Esophagus squamous epithelium (tissue), 5 donors: ENCODE results near the gene APBA2. TPM values are rescaled to one million over a fixed set of nuclear protein-coding genes. Genes with fewer than 3 reads are reported as not detected.

Experiments
- DNase-seq: peaks from one replicate; lab custom pipeline; 2025; lab: John Stamatoyannopoulos, UW
- H3K27ac ChIP-seq, 4 donors: fragments of 200-600 bp; sonication (generic); one replicate each; pipeline ENCODE4 v1.5.1; 2016 to 2019; ENCODE audit warnings: mild to moderate bottlenecking in 1 of 4
- H3K27me3 ChIP-seq, 4 donors: fragments of 200-600 bp; sonication (generic); 1 replicate in 3 of 4; 2 replicates in 1 of 4; pipeline versions ENCODE4 v1.5.1 to v1.6.0; 2017 to 2021; ENCODE audit warnings: antibody characterized with exemption in 1 of 4
- H3K36me3 ChIP-seq, 3 donors: fragments of 200-600 bp; sonication (generic); one replicate each; pipeline ENCODE4 v1.5.1; 2016 to 2019
- H3K4me1 ChIP-seq, 3 donors: fragments of 200-600 bp; sonication (generic); one replicate each; pipeline ENCODE4 v1.5.1; 2017 to 2019
- H3K4me3 ChIP-seq, 4 donors: fragments of 200-600 bp; sonication (generic); 1 replicate in 3 of 4; 2 replicates in 1 of 4; pipeline ENCODE4 v1.5.1; 2016 to 2019; ENCODE audit warnings: mild to moderate bottlenecking in 2 of 4, moderate library complexity in 1 of 4
- H3K9me3 ChIP-seq, 3 donors: fragments of 200-600 bp; sonication (generic); one replicate each; pipeline ENCODE4 v1.5.1; 2016 to 2019
- POLR2A ChIP-seq, 4 donors: fragments of 450-650 bp; IDR thresholded peaks; one replicate each; pipeline ENCODE4 v1.6.1; 2017; ENCODE audit warnings: antibody characterized with exemption in 4 of 4, mild to moderate bottlenecking in 4 of 4, moderate library complexity in 3 of 4
- WGBS, 2 donors: methylation state at CpG; one replicate each; pipeline ENCODE4 v1.1.5; 2018; 5-methylcytosine and 5-hydroxymethylcytosine counted together
- intact Hi-C: fragments of 100-400 bp; cut with DNase I; formaldehyde crosslinking; loops from one replicate; pipeline ENCODE4 v1.15.0; 2022
- total RNA-seq, 4 donors: library from RNA; depleted of rRNA; stranded (reverse); fragments of >200 nt; gene quantifications; one replicate each; pipeline ENCODE4 v1.1.0, GENCODE V29; 2016
- TF ChIP-seq, protein P1 (sequence below), 6 experiments: fragments of 450-650 bp in 4 of 6; fragments of 200-600 bp in 2 of 6; sonication (generic) in 2 of 6; IDR thresholded peaks; one replicate each; pipeline ENCODE4 v1.5.1; 2016 to 2019; ENCODE audit warnings: antibody characterized with exemption in 6 of 6, mild to moderate bottlenecking in 4 of 6, moderate library complexity in 4 of 6
- donor health status: DM: yes; HTN: yes; CAD: no.

APBA2 gene
- total RNA-seq, 4 donors from 2014 or later = 0.82 to 9.9 (median 1.6) TPM

GRCh38 chr15:29088666-29089065 lies 202.9 kb downstream of the APBA2 start:
- no peak for TF ChIP-seq POLR2A (IDR thresholded peaks at IDR 0.05)
- TF ChIP-seq, protein P1, sequence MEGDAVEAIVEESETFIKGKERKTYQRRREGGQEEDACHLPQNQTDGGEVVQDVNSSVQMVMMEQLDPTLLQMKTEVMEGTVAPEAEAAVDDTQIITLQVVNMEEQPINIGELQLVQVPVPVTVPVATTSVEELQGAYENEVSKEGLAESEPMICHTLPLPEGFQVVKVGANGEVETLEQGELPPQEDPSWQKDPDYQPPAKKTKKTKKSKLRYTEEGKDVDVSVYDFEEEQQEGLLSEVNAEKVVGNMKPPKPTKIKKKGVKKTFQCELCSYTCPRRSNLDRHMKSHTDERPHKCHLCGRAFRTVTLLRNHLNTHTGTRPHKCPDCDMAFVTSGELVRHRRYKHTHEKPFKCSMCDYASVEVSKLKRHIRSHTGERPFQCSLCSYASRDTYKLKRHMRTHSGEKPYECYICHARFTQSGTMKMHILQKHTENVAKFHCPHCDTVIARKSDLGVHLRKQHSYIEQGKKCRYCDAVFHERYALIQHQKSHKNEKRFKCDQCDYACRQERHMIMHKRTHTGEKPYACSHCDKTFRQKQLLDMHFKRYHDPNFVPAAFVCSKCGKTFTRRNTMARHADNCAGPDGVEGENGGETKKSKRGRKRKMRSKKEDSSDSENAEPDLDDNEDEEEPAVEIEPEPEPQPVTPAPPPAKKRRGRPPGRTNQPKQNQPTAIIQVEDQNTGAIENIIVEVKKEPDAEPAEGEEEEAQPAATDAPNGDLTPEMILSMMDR (IDR thresholded peaks at IDR 0.05) = no peak
- no peak overlapping the region for H3K27ac ChIP-seq
- intact Hi-C loops = no loop called here
- no peaks in the 10 kb centered on the region for H3K9me3 ChIP-seq
- DNase-seq = no peak
- H3K4me3 ChIP-seq = no peak overlapping the region
- no peaks in the 10 kb centered on the region for H3K4me1 ChIP-seq
- 85% methylated on average over 5 of the region's 5 CpGs for WGBS, 2 donors
- H3K27me3 ChIP-seq = no peaks in the 10 kb centered on the region
- H3K36me3 ChIP-seq = no peaks in the 10 kb centered on the region

DNA sequence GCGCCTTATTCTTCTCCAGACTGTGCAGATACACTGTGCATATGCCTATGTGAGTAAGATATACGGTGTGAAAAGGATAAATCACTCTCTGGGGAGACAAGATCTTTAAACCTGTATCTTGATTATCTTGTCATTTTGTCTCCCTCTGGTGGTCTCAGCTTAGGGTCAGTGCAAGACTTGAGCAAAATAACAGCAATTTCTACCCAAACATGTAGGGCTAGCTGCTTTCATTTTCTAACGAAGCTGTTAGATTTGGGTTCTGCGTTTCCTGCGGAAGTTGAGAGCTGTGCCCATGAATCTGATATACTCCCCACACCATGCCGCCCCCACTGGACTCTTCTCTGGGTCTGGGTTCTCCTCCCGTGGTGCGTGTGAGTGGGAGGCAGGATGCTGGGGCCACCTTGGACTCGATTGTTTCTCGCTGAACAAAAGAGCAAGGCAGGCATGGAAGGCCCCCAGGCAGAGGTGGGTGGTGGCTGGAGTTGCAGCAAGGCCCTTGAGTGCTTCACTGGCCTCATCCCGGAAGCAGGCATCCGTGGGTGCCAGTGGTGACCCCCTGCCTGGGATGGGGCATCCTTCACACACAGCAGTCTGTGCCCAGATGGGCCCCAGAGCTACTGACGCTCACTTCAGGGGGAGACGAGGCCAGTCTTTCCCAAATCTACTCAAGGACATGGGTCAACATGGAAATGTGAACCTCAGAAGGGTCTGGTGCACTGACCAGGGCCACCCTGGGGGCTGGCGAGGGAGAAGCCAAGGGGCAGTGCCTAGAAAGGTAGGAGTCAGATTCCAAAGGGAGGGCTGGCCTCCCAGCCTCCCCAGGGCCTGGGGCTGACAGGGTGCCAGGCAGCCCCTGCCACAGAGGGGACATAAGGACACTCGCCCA lies 204.2 kb downstream of the APBA2 start:
- TF ChIP-seq, protein P1 (IDR thresholded peaks at IDR 0.05) = no peak
- no peak for TF ChIP-seq POLR2A (IDR thresholded peaks at IDR 0.05)
- 56 to 58% methylated on average over 6 to 8 of the region's 16 CpGs for WGBS, 2 donors
- no peaks in the 10 kb centered on the region for H3K4me1 ChIP-seq
- no peak overlapping the region for H3K27ac ChIP-seq
- H3K4me3 ChIP-seq = no peak overlapping the region
- H3K9me3 ChIP-seq = no peaks in the 10 kb centered on the region
- H3K27me3 ChIP-seq = no peaks in the 10 kb centered on the region
- DNase-seq = no peak
- intact Hi-C loops = no loop called here
- no peaks in the 10 kb centered on the region for H3K36me3 ChIP-seq

- Histone ChIP-seq H3K4me1 (no peaks in the 10 kb centered on the region), H3K27me3 (no peaks in the 10 kb centered on the region), H3K27ac (no peak overlapping the region), H3K36me3 (no peaks in the 10 kb centered on the region), H3K9me3 (no peaks in the 10 kb centered on the region), H3K4me3 (no peak overlapping the region)
- 77 to 78% methylated on average over 7 to 9 of the region's 15 CpGs for WGBS, 2 donors
- TF ChIP-seq POLR2A (IDR thresholded peaks at IDR 0.05) = no peak
- TF ChIP-seq, protein P1 (IDR thresholded peaks at IDR 0.05) = peak in 5 of 6 experiments; percentile 45 to 61 (median 53)
- no peak for DNase-seq
- intact Hi-C loops = no loop called here
These were observed 205.1 kb downstream of the APBA2 start for GRCh38 chr15:29090617-29091466.

- no peak for DNase-seq
- Histone ChIP-seq H3K27ac (no peak overlapping the region), H3K27me3 (no peaks in the 10 kb centered on the region), H3K4me1 (no peaks in the 10 kb centered on the region), H3K36me3 (no peaks in the 10 kb centered on the region), H3K4me3 (no peak overlapping the region), H3K9me3 (no peaks in the 10 kb centered on the region)
- intact Hi-C loops = no loop called here
- TF ChIP-seq POLR2A (IDR thresholded peaks at IDR 0.05) = no peak
- TF ChIP-seq, protein P1 (IDR thresholded peaks at IDR 0.05) = no peak
- WGBS, 2 donors = 72 to 81% methylated on average over 7 of the region's 8 CpGs
These were observed 205.9 kb downstream of the APBA2 start for GRCh38 chr15:29091666-29092065.
